MM.1S (cell line): ENCODE results near the gene NDRG2.

Experiments
- EZH2 ChIP-seq: fragments of 300-600 bp; sonication (generic); optimal IDR thresholded peaks from 2 replicates; pipeline ENCODE3; 2017; ENCODE audit warnings: low read depth, mild to moderate bottlenecking, antibody characterized with exemption, low read length, mixed read lengths
- TF ChIP-seq, protein P1 (sequence below): fragments of 300-600 bp; sonication (generic); IDR thresholded peaks from 2 replicates; pipeline ENCODE4 v1.5.1; 2016; ENCODE audit warnings: antibody characterized with exemption, low read length, mixed read lengths

DNA sequence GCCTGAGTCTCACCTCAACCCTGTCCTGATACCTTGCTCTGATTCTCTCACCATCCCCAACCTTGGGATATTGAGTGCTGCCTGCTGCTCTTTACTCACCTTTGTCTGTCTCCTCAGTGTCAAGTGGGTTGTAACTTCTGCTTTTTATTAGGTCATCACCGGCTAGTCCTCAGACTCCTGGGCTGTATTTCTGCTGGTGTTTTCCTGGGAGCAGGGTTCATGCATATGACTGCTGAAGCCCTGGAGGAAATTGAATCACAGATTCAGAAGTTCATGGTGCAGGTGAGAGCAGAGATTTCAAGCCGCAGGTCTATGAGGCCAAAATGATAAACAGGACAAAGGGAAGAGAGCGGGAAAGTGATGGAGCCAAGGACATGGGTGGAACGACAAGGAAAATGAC is 25.3 kb downstream of the NDRG2 start:
- TF ChIP-seq, protein P1, sequence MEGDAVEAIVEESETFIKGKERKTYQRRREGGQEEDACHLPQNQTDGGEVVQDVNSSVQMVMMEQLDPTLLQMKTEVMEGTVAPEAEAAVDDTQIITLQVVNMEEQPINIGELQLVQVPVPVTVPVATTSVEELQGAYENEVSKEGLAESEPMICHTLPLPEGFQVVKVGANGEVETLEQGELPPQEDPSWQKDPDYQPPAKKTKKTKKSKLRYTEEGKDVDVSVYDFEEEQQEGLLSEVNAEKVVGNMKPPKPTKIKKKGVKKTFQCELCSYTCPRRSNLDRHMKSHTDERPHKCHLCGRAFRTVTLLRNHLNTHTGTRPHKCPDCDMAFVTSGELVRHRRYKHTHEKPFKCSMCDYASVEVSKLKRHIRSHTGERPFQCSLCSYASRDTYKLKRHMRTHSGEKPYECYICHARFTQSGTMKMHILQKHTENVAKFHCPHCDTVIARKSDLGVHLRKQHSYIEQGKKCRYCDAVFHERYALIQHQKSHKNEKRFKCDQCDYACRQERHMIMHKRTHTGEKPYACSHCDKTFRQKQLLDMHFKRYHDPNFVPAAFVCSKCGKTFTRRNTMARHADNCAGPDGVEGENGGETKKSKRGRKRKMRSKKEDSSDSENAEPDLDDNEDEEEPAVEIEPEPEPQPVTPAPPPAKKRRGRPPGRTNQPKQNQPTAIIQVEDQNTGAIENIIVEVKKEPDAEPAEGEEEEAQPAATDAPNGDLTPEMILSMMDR = no peak
- no peak for TF ChIP-seq EZH2
